GM12878 (cell line): ENCODE data around the gene RNPEP. TPM values are rescaled to one million over a fixed set of nuclear protein-coding genes. Genes with fewer than 3 reads are reported as not detected.

Experiments used
- ATAC-seq: fragments of 200-7000 bp; cut with Tn5 transposase; 3 replicates; pipeline ENCODE4 v1.9.1; 2020; ENCODE audit warnings: mild to moderate bottlenecking, moderate library complexity
- BruUV-seq: library from RNA; stranded (reverse); fragments of 400-500 nt; replicated peaks from 2 replicates; lab custom pipeline; 2021; lab: Mats Ljungman, UMichigan
- CTCF ChIA-PET: fragments of 300-600 bp; sonication (Branson Sonifier 250); formaldehyde crosslinking; extraction: SDS; loops from one replicate; lab custom pipeline; 2021; ENCODE audit warnings: inconsistent platforms; lab: Yijun Ruan, JAX
- POLR2A ChIA-PET: fragments of 350-600 bp; formaldehyde crosslinking; extraction: SDS; loops from one replicate; lab custom pipeline; 2021; ENCODE audit warnings: inconsistent platforms; lab: Charles Lee
- RAD21 ChIA-PET: fragments of 300-600 bp; sonication (Branson Sonifier 250); formaldehyde crosslinking; loops from one replicate; lab custom pipeline; 2023; ENCODE audit warnings: antibody characterized with exemption; ENCODE audit not compliant: unreplicated experiment; lab: Charles Lee
- SMC1A ChIA-PET: fragments of 300-600 bp; sonication (Branson Sonifier 250); formaldehyde crosslinking; loops from one replicate; lab custom pipeline; 2023; ENCODE audit not compliant: unreplicated experiment, uncharacterized antibody; lab: Charles Lee
- DNase-seq: peaks from one replicate; pipeline ENCODE4 v3.0.0-alpha.2; 2011; ENCODE audit warnings: low read depth, low spot score
- FAIRE-seq: peaks from 3 replicates; lab custom pipeline; 2011; peaks lifted over from hg19 to GRCh38; lab: Jason Lieb, UNC
- H2AFZ ChIP-seq: 2 replicates; pipeline ENCODE4 v1.6.0; 2011; ENCODE audit warnings: low read depth, low read length, control low read depth; ENCODE audit not compliant: control insufficient read depth
- H3K27ac ChIP-seq: 2 replicates; pipeline ENCODE4 v1.5.1; 2011; ENCODE audit warnings: control low read depth; ENCODE audit not compliant: control insufficient read depth, insufficient read depth
- H3K27me3 ChIP-seq, 2 experiments: replicated peaks in 1 of 2; 2 replicates each; pipeline versions ENCODE4 v1.6.0 to v1.6.1; 2011; ENCODE audit warnings: low read length in 1 of 2; ENCODE audit not compliant: control insufficient read depth in 2 of 2, insufficient read depth in 2 of 2
- H3K36me3 ChIP-seq, 2 experiments: 2 replicates each; pipeline ENCODE4 v1.5.1; 2011; ENCODE audit warnings: low read length in 1 of 2; ENCODE audit not compliant: control insufficient read depth in 2 of 2, insufficient read depth in 2 of 2
- H3K4me1 ChIP-seq: 2 replicates; pipeline ENCODE4 v1.6.1; 2011; ENCODE audit warnings: mild to moderate bottlenecking, low read length, moderate library complexity, mixed read lengths; ENCODE audit not compliant: control insufficient read depth, insufficient read depth
- H3K4me2 ChIP-seq: 2 replicates; pipeline ENCODE4 v1.6.0; 2011; ENCODE audit warnings: control low read depth; ENCODE audit not compliant: control insufficient read depth, insufficient read depth
- H3K4me3 ChIP-seq: fragments of 200-600 bp; sonication (generic); 2 replicates; pipeline ENCODE4 v1.5.1; 2016
- H3K79me2 ChIP-seq: 2 replicates; pipeline ENCODE4 v1.6.0; 2011; ENCODE audit warnings: low read length; ENCODE audit not compliant: control insufficient read depth, insufficient read depth
- H3K9ac ChIP-seq: 2 replicates; pipeline ENCODE4 v1.8.0; 2011; ENCODE audit warnings: low read length, control low read depth, mixed read lengths; ENCODE audit not compliant: control insufficient read depth, insufficient read depth
- H3K9me3 ChIP-seq: replicated peaks from 3 replicates; pipeline ENCODE4 v1.5.1; 2011; ENCODE audit warnings: mild to moderate bottlenecking, low read length; ENCODE audit not compliant: control insufficient read depth, insufficient read depth
- H4K20me1 ChIP-seq: 2 replicates; pipeline ENCODE4 v1.6.0; 2011; ENCODE audit not compliant: control insufficient read depth, insufficient read depth
- BACH1 ChIP-seq: fragments of 450-650 bp; IDR thresholded peaks from 2 replicates; pipeline ENCODE4 v1.6.1; 2017; ENCODE audit warnings: mild to moderate bottlenecking, borderline replicate concordance
- BHLHE40 ChIP-seq, 2 experiments: fragments of 450-650 bp in 1 of 2; IDR thresholded peaks; 2 replicates each; pipeline ENCODE4 v1.6.1; 2011 to 2017; ENCODE audit warnings: low read depth in 2 of 2, borderline replicate concordance in 1 of 2, improper control_type of control experiment in 1 of 2, low read length in 1 of 2, mild to moderate bottlenecking in 1 of 2
- CEBPZ ChIP-seq: fragments of 150-350 bp; IDR thresholded peaks from 2 replicates; pipeline ENCODE4 v1.6.1; 2016; ENCODE audit warnings: low read depth, low read length
- HDAC6 ChIP-seq: fragments of 200-600 bp; sonication (generic); IDR thresholded peaks from one replicate; pipeline ENCODE4 v1.8.0; 2017; ENCODE audit warnings: antibody characterized with exemption; ENCODE audit not compliant: unreplicated experiment
- MTA2 ChIP-seq: fragments of 450-650 bp; IDR thresholded peaks from 2 replicates; pipeline ENCODE4 v1.6.1; 2016; ENCODE audit warnings: low read depth, mild to moderate bottlenecking, moderate library complexity
- MXI1 ChIP-seq: fragments of 150-350 bp; IDR thresholded peaks from 2 replicates; pipeline ENCODE4 v1.6.1; 2011; ENCODE audit warnings: low read depth, mild to moderate bottlenecking, inconsistent platforms, low read length, improper control_type of control experiment
- NR2F1 ChIP-seq: fragments of 450-650 bp; conservative IDR thresholded peaks from 2 replicates; pipeline ENCODE4 v1.6.1; 2017; ENCODE audit warnings: mild to moderate bottlenecking
- POU2F2 ChIP-seq: IDR thresholded peaks from 3 replicates; pipeline ENCODE4 v1.6.1; 2011; ENCODE audit warnings: low read depth, mild to moderate bottlenecking, low read length, borderline replicate concordance
- RAD21 ChIP-seq: IDR thresholded peaks from 2 replicates; pipeline ENCODE4 v1.6.1; 2011; ENCODE audit warnings: mild to moderate bottlenecking, low read depth, low read length, moderate library complexity; ENCODE audit not compliant: insufficient read depth
- TARDBP ChIP-seq: IDR thresholded peaks from 2 replicates; pipeline ENCODE4 v1.6.1; 2016; ENCODE audit warnings: borderline replicate concordance
- TCF12 ChIP-seq: IDR thresholded peaks from 2 replicates; pipeline ENCODE4 v1.6.1; 2011; ENCODE audit warnings: low read depth, mild to moderate bottlenecking, low read length
- ZNF207 ChIP-seq: fragments of 450-650 bp; IDR thresholded peaks from 2 replicates; pipeline ENCODE4 v1.6.1; 2014; ENCODE audit warnings: antibody characterized with exemption, mild to moderate bottlenecking, borderline replicate concordance
- WGBS: methylation state at CpG from one replicate; pipeline ENCODE4 v1.1.6; 2016; ENCODE audit warnings: low lambda C conversion rate; ENCODE audit not compliant: insufficient replicate concordance, insufficient coverage; ENCODE audit errors: missing lambda C conversion rate; 5-methylcytosine and 5-hydroxymethylcytosine counted together
- in situ Hi-C: fragments of 300-500 bp; cut with MboI; formaldehyde crosslinking; loops from 9 replicates; pipeline ENCODE4 v1.14.3; 2018; ENCODE audit warnings: mixed read lengths
- intact Hi-C: fragments of 100-400 bp; cut with micrococcal nuclease; formaldehyde crosslinking; loops from one replicate; pipeline ENCODE4 v1.14.2; 2022; ENCODE audit not compliant: unreplicated experiment
- polyA plus RNA-seq, 11 experiments: library from polyadenylated mRNA; depleted of rRNA in 4 of 11; unstranded in 6 of 11; stranded (reverse) in 5 of 11; fragments of >200 nt; fragmentation: Nextera tagmentation in 4 of 11; fragmentation: Illumina TruSeq in 1 of 11; extraction: Ambion mirVana in 4 of 11; extraction: Trizol in 1 of 11; gene quantifications; 1 replicate in 1 of 11; 2 replicates in 10 of 11; pipeline versions ENCODE4 v1.2.1 to v1.2.3, GENCODE V29; 2011 to 2016; ENCODE audit warnings: inconsistent platforms in 2 of 11, missing spikeins in 2 of 11, low read depth in 1 of 11
- total RNA-seq, 4 experiments: library from RNA; depleted of rRNA in 3 of 4; stranded (reverse); fragments of >200 nt in 3 of 4; fragmentation: Illumina TruSeq in 1 of 4; extraction: Trizol in 1 of 4; gene quantifications; 2 replicates each; pipeline versions ENCODE4 v1.2.1 to v1.2.3, GENCODE V29; 2013 to 2021

RNPEP gene
- total and polyA plus RNA-seq, 10 of the 15 experiments (the other 5 are each of a cell fraction or from before 2014, with no cell fraction given), result 18.3 to 68.2 (median 44.6) TPM

- ATAC-seq, result peak; percentile 84
- H3K27me3 ChIP-seq, result no peaks in the 10 kb centered on the region
- 33% methylated on average over 5 of the region's 5 CpGs for WGBS
- no peaks in the 10 kb centered on the region for H4K20me1 ChIP-seq
- no peak overlapping the region for H3K27ac ChIP-seq
- H3K4me3 ChIP-seq, result no peak overlapping the region
- in situ Hi-C loops (no loop called here), intact Hi-C loops (no loop called here)
- DNase-seq, result no peak
- ChIA-PET CTCF (interaction anchor here (0.6 to 14.5 kb wide), 5 partner anchors 15 to 156 kb away, joined by 3 to 233 read pairs (median 3); partner anchors contain the start of gene GPR37L1), POLR2A (interaction anchor here (0.6 to 1.2 kb wide), 2 partner anchors 10 to 71 kb away, joined by 4 to 10 read pairs; no protein-coding TSS in a partner anchor), SMC1A (interaction anchor here (1.3 to 1.6 kb wide), 2 partner anchors 15 to 70 kb away, joined by 4 to 5 read pairs; no protein-coding TSS in a partner anchor), RAD21 (no interaction called here)
- H3K9ac ChIP-seq, result no peak overlapping the region
- BruUV-seq, result no TSS peak
- peaks cover 7 to 40% of the 10 kb centered on the region in 2 experiments for H3K36me3 ChIP-seq
- TF ChIP-seq NR2F1 (peak; percentile 57), BHLHE40 (IDR thresholded peaks at IDR 0.05; ENCODE audit: borderline replicate concordance in 1 of 2, low read depth in 2 of 2, low read length in 1 of 2) (no peak; a peak in 1 of 4 replicates), HDAC6 (no peak), TCF12 (no peak)
- no peak for FAIRE-seq
- no peaks in the 10 kb centered on the region for H3K4me1 ChIP-seq
- H3K4me2 ChIP-seq, result peak overlapping the region; percentile 25
- no peak overlapping the region for H2AFZ ChIP-seq
- no peaks in the 10 kb centered on the region for H3K9me3 ChIP-seq
- H3K79me2 ChIP-seq, result no peaks in the 10 kb centered on the region; the same call in 1 of the 2 replicates
These were observed 16.3 kb upstream of the RNPEP start for GRCh38 chr1:201966171-201966570.

GRCh38 chr1:201968202-201968925 lies 14.1 kb upstream of the RNPEP start:
- no peak for FAIRE-seq
- no TSS peak for BruUV-seq
- RAD21 ChIA-PET, result interaction anchor here (2.9 kb wide), 1 partner anchor 72 kb away, joined by 12 read pairs; no protein-coding TSS in a partner anchor
- no peak overlapping the region for H3K27ac ChIP-seq
- H3K4me1 ChIP-seq, result peaks cover 6% of the 10 kb centered on the region
- H3K36me3 ChIP-seq, result peaks cover 7 to 29% of the 10 kb centered on the region in 2 experiments
- intact Hi-C loops (no loop called here), in situ Hi-C loops (no loop called here)
- H3K9ac ChIP-seq, result no peak overlapping the region
- ATAC-seq, result no peak
- H3K27me3 ChIP-seq, result no peaks in the 10 kb centered on the region
- CTCF ChIA-PET, result interaction anchor here (1.7 to 14.5 kb wide), 2 partner anchors 10 to 73 kb away, joined by 4 to 233 read pairs; no protein-coding TSS in a partner anchor
- 83% methylated on average over 16 of the region's 16 CpGs for WGBS
- no peaks in the 10 kb centered on the region for H4K20me1 ChIP-seq
- SMC1A ChIA-PET, result interaction anchor here (0.7 to 2.5 kb wide), 4 partner anchors 13 to 152 kb away, joined by 3 to 9 read pairs (median 4); no protein-coding TSS in a partner anchor
- no peak overlapping the region for H2AFZ ChIP-seq
- POLR2A ChIA-PET, result interaction anchor here (0.6 to 0.7 kb wide), 2 partner anchors 165 to 413 kb away, joined by 3 read pairs; no protein-coding TSS in a partner anchor
- no peaks in the 10 kb centered on the region for H3K79me2 ChIP-seq
- no peak overlapping the region for H3K4me2 ChIP-seq
- no peak overlapping the region for H3K4me3 ChIP-seq
- DNase-seq, result no peak
- H3K9me3 ChIP-seq, result no peaks in the 10 kb centered on the region
- TF ChIP-seq MTA2, result no peak
- TF ChIP-seq ZNF207, result no peak
- no peak for TF ChIP-seq RAD21
- TF ChIP-seq MXI1, result no peak
- no peak for TF ChIP-seq BACH1
- TF ChIP-seq POU2F2, result no peak
- TF ChIP-seq TARDBP, result no peak
- no peak for TF ChIP-seq CEBPZ
